ENCODE measurements around the gene TAAR2.
"Not testable (repeated sequence)": the region's sequence is repeated elsewhere in the genome, so short reads cannot be mapped to it uniquely, and the experiment has no call there.

- not testable (repeated sequence) for TF ChIP-seq POLR2A, POLR2AphosphoS5, TAF1 (IDR thresholded peaks at IDR 0.05; ENCODE audit: low read depth, low read length)
Observed at GRCh38 chr6:132637135-132637534, 13.1 kb upstream of the TAAR2 start.
